DMS53 (cell line): Measurements from ENCODE around the gene SFR1.
"Not testable (repeated sequence)": the region's sequence is repeated elsewhere in the genome, so short reads cannot be mapped to it uniquely, and the experiment has no call there.

Experiments used
- DNase-seq: peaks from one replicate; lab custom pipeline; 2025; lab: John Stamatoyannopoulos, UW

SFR1 gene

DNA sequence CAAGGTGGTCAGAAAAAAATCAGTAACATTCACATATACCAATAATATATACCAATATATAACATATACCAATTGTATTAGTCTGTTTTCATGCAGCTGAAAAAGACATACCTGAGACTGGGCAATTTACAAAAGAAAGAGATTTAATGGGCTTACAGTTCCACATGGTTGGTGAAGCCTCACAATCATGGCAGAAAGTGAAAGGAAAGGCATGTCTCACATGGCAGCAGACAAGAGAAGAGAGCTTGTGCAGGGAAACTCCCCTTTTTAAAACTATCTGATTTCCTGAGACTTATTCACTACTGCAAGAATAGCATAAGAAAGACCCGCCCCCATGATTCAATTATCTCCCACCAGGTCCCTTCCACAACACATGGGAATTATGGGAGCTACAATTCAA lies 52.2 kb downstream of the SFR1 start:
- DNase-seq = not testable (repeated sequence)
